Activated naive CD4-positive, alpha-beta T cell treated with Interleukin-2 at 50 U/mL for 16 hours (primary cell): ENCODE data around the gene METAP2.
"Not testable (repeated sequence)": the region's sequence is repeated elsewhere in the genome, so short reads cannot be mapped to it uniquely, and the experiment has no call there.

Experiments used
- DNase-seq: peaks from one replicate; pipeline ENCODE4 v3.0.0-alpha.2; 2020

METAP2 gene

DNA sequence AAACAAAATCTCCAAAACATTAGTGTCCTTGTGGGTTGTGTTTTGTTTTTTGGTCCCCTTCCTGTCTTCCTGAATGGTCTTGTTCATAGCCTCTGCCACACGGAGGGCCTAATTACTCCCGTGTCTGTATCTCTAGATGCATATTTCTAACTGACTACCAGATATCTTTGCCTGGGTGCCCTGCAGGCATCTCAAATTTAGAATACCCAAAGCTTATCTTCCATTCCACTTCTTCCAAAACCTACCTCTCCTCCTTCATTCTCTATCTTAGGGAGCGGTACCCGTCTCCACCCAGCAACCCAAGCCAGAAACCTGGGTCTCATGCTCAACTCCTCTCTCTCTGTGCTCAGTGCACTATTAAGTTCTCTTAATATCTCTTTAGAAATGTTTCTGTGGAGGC is 10.9 kb upstream of the METAP2 start:
- DNase-seq: no peak

GRCh38 chr12:95463776-95464175 is 10.2 kb upstream of the METAP2 start:
- DNase-seq: not testable (repeated sequence)

- no peak for DNase-seq
Measured at GRCh38 chr12:95465275-95465674, 8.7 kb upstream of the METAP2 start.

- no peak for DNase-seq
Measured at GRCh38 chr12:95470300-95470699, 3.7 kb upstream of the METAP2 start.

DNA sequence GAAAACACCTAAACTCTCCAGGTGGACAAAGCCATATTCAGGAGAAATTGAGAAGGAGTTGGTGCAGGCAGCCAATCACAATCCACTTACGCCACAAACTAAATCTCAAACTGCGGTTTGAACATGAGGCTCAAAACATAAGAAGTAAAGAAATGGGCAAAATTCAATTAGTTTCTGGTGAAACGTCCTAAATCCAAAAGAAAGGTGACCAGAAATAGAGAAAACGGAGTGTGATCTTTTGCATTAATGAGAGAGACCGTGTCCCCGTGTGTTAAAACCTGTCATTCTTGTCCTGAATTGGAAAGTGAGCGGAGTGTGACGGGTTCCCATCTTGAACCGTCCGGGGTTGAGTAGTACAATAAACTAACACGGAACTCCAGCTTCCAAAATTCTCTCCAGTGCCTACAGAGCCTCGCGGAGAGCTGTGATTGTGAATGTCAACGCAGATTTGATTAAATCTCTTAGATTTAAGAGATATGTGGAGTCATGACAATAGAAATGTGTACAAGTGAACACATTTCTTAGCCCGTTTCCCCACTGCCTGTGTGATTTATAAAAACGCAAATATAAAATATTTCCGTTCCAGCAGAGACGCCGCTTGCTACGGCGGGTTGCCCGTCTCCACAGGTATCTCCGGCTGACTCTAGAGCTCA is 595 bp upstream of the METAP2 start:
- DNase-seq: peak; percentile 31

- DNase-seq: no peak
Measured at GRCh38 chr12:95474660-95474958, 657 bp downstream of the METAP2 start.

- DNase-seq: no peak
Measured at GRCh38 chr12:95480230-95480629, 6.3 kb downstream of the METAP2 start.

GRCh38 chr12:95481072-95481471 is 7.1 kb downstream of the METAP2 start:
- DNase-seq: no peak

DNA sequence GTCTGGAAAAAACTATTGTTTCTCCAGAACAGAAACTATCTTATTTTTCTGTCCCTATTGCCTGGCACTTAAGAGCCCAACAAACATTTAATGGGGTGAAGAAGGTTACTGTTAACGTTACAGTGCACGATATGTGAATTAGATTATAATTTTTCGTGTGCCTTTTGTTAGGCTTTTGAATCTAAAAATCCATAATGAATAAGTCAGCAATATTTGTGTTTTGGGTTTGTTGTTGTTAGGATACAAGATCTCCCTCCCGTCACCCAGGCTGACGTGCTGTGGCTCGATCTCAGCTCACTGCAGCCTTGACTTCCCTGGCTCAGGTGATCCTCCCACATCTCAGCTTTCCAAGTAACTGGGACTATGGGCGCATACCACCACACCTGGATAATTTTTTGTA is 7.9 kb downstream of the METAP2 start:
- DNase-seq: no peak

GRCh38 chr12:95482564-95482963 is 8.6 kb downstream of the METAP2 start:
- not testable (repeated sequence) for DNase-seq

DNA sequence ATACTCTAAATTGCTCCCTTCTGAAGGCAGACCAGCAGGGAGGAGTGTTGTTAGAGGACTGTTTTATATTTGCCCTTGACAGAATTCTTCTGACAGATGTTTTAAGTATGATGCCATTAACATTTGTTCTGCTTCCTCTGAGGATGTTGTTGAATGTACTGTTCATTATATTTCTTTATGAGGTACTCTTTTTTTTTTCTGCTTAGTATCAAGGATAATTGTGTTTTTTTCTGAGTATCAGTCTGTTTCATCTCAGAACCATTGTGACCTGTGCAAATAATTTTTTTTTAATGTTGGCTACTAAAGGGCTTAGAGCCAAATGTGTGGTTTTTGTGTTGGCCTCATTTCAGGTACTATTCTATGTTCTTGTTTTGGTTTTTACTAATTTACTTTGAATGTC is 10.6 kb downstream of the METAP2 start:
- no peak for DNase-seq

GRCh38 chr12:95487024-95487423 is 13.1 kb downstream of the METAP2 start:
- DNase-seq: no peak

GRCh38 chr12:95492462-95492861 is 18.5 kb downstream of the METAP2 start:
- no peak for DNase-seq

DNA sequence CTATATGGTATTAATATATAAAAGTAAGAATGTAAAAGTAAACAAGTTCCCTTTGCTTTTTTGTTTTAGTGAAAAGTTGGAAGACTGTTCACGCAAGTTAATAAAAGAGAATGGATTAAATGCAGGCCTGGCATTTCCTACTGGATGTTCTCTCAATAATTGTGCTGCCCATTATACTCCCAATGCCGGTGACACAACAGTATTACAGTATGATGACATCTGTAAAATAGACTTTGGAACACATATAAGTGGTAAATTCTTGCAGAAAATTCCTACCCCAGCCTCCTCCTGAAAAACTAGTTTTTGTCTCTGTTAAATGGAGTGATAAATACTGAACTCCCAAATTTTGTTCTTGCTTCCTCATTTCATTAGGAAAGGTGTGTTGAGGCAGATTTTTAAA is 20.9 kb downstream of the METAP2 start:
- no peak for DNase-seq

DNA sequence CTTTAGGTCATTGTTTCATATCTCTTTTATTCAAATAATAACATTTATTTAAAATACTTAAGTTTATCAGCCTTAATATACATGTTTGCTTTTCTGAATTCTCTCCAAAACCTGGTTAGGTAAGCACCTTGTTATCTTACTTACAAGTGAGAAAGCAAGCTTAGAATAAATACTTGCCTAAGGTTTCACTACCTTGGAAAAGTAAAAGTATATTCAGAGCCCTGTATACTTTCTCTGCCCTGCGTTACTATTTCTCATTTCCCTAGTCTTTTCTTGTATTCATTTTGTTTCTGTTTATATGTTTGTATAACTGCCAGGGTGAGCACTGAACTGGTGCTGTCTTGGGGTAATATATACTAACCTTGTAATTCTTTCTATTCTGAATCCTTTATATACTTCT is 21.5 kb downstream of the METAP2 start:
- no peak for DNase-seq

- DNase-seq: no peak
Measured at GRCh38 chr12:95497031-95497430, 23.1 kb downstream of the METAP2 start.

- no peak for DNase-seq
Measured at GRCh38 chr12:95498968-95499367, 25.0 kb downstream of the METAP2 start.

- DNase-seq: no peak
Measured at GRCh38 chr12:95499772-95500171, 25.8 kb downstream of the METAP2 start.

GRCh38 chr12:95504140-95504539 is 30.2 kb downstream of the METAP2 start:
- no peak for DNase-seq

DNA sequence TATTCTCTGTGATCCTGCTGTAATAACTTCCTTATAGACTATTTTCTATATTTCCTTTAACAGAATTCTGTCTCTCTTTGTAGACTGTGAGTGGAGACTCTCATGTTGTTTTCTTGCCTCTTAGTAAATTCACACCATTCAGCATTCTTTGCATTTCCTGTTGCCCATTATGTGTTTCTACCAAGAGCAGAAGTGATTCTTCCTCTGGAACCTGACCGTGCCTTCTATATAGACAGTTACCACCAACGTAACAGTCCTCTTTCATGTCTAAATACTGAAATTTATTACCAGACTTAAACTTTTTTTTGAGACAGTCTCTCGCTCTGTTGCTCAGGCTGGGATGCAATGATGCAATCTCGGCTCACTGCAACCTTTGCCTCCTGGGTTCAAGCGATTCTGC is 31.1 kb downstream of the METAP2 start:
- no peak for DNase-seq

DNA sequence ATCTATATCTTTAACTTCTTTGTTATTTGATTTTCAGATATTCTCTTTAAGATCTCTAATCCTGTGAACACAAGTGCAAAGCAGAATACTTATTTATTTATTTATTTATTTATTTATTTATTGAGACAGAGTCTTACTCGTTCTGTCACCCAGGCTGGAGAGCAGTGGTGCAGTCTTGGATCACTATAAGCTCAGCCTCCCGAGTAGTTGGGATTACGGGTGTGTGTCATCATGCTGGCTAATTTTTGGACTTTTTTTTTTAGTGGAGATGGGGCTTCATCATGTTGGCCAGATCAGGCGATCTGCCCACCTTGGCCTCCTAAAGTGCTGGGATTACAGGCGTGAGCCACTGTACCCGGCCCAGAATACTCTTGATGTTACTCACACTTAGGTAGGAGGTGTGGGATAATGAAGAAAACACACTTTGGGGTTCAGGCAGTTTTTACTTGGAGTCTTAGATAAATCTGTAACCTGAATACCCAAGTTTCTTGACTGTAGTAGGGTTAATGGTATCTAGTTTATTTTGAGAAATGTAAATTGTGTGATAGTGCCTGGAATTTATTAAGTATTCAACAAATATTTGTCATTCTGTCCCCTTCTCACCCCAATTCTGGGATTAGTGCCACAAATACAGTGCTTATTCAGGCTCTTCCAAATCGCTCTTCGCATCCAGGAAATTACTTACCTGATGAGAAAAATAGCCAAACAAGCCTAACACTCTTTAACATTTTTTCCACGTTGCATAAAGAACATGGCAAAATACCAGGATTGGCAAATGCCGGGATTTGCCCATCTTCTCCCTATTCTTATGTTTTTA is 33.0 kb downstream of the METAP2 start:
- no peak for DNase-seq

DNA sequence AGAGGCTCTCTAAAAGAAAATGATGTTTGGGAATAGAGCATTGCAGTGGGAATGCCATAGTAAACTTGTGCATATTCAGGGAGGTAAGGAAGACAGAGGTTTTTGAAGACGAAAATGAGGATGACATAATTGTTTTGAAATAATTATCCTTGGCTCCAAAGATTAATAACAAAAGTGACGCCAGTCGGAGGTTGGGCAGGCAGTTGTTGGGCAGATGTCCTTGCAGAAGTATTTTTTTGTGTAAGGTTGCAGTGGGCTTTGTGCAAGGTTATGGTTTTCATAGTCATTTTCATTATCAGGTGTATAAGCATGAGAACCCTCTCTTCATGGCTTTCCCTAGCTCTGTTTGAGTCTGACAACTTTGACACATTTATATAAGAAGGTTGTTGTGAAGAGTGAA is 35.3 kb downstream of the METAP2 start:
- no peak for DNase-seq

DNA sequence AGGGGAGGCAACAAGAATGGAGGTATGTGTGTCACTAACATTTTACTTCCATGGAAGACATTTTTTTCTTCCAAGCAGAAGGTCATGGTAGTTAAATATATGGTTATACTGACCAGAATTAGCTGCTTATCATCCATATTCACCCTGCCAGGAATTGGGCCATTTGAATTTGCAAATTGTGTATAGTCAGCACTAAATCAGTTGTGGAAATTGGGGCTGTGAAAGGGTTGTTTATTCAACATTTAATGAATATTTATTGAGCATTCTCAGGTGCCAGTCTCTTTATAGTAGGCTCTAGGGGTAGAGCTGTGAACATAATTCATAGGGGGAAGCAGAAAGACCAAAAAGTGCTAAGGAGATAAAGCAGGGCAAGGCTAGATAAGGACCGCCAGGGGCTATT is 38.0 kb downstream of the METAP2 start:
- no peak for DNase-seq

- no peak for DNase-seq
Measured at GRCh38 chr12:95513599-95513998, 39.6 kb downstream of the METAP2 start.

GRCh38 chr12:95515197-95515596 is 41.2 kb downstream of the METAP2 start:
- DNase-seq: no peak
